Measurements from ENCODE around the gene PTPN5.
"Not testable (repeated sequence)": the region's sequence is repeated elsewhere in the genome, so short reads cannot be mapped to it uniquely, and the experiment has no call there.

PTPN5 gene

DNA sequence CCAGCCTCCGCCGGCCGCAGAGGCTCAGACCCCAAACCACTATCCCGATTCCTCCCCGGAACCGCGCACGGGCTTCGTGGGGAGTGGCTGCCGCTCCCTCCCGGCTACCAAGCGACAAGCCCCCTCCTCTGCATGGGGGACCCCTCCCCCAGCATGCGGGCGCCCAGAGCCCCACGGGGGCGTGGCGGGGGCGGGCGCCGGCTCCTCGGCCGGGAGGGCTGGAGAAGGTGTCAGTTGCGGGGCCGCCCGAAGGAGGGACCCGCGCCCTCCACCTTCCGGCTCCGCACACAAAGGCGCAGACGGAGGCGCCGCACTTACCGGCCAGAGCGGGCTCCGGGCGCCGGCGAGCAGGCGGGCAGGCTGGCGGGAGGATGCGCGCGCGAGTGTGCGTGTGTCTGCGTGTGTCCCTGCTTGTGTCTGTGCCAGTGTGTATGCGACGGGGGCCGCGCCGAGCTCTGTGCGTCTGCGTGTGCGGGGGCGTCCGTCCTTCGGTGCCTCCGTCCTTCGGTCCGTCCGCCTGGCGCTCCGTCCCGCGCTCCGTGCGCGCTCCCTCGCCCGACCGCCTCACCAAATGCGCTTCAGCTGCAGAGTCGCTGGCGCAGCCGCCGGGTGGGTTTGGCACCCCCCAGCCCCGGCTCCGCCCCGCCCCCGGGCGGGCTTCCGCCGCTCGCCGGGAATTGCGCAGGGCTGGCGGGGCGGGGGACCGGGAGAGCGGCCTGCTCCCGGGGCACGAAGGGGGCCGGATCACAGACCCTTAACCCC is at the start of gene PTPN5:
Gene PTPN5, minus strand, starts transcription at position 592 of the 762 bp plus-strand sequence. CDS start 19,840 bp downstream, outside the sequence.
- TF ChIP-seq CTCF (IDR thresholded peaks at IDR 0.05; ENCODE audit: insufficient read depth, low read depth, low read length, missing control alignments), result no peak
- DNase-seq (ENCODE audit: low read depth), result peak; percentile 17
- H3K4me3 ChIP-seq (ENCODE audit: low read length), result no peak within 1 kb of the TSS

DNA sequence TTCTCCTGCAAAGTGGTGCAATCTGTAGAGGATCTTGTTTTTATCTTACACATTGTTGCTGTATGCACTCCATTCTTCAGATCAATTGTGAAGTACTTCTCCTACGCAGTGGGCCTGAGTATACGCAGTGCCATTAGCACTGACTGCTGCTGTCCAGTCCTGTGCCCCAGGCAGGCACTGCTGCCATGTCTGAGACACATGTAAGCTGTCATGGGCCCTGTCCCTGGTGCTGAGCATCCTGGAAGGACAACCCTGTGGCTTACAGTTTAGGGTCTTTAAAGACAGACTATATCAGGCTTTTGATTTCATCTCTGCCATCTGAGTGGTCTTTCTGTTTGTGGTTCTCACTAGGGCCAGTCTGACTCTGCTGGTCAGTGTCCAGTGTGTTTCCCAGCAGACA is 44.8 kb upstream of the PTPN5 start:
- TF ChIP-seq CTCF (IDR thresholded peaks at IDR 0.05; ENCODE audit: insufficient read depth, low read depth, low read length, missing control alignments), result no peak
- DNase-seq (ENCODE audit: low read depth), result peak; percentile 44
- no peak overlapping the region for H3K4me3 ChIP-seq (ENCODE audit: low read length)

GRCh38 chr11:18834754-18835466 is 43.3 kb upstream of the PTPN5 start:
- TF ChIP-seq CTCF (IDR thresholded peaks at IDR 0.05; ENCODE audit: insufficient read depth, low read depth, low read length, missing control alignments), result no peak
- no peak for DNase-seq (ENCODE audit: low read depth)
- no peak overlapping the region for H3K4me3 ChIP-seq (ENCODE audit: low read length)

GRCh38 chr11:18820160-18820559 is 28.6 kb upstream of the PTPN5 start:
- DNase-seq (ENCODE audit: low read depth); H3K4me3 ChIP-seq (ENCODE audit: low read length): not testable (repeated sequence)

DNA sequence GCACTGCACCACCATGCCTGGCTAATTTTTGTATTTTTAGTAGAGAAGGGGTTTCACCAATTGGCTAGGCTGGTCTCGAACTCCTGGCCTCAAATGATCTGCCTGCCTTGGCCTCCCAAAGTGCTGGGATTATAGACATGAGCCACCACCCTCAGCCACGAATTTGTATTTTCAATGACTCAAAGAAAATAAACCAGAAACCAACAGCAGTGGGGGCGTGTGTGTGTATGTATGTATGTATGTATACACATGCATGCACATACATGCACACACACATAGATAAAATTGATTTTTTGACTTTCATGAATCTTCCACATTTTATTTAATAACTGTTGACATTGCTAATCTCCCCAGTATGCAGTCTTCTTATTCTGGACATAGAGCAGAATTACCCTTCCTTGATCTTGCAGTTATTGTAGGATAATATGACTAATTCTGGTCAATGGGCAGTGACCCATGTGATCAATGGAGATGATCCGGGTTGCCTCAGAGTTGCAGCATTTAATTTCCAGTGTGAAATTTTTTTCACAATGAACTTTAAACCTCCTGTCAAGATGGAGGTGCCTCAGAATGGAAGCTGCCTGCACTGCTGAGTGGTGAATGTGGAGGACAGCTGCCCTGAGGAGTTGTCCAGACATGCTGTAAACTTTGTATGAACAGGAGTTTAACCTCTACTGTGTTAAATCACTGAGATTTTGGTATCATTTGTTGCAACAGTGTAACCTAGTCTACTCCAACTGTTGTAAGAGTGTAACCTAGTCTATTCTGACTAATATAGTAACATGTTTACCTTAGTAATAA is 12.8 kb upstream of the PTPN5 start:
- no peak for TF ChIP-seq CTCF (IDR thresholded peaks at IDR 0.05; ENCODE audit: insufficient read depth, low read depth, low read length, missing control alignments)
- no peak overlapping the region for H3K4me3 ChIP-seq (ENCODE audit: low read length)
- peak; percentile 71 for DNase-seq (ENCODE audit: low read depth)

GRCh38 chr11:18802381-18803257 is 11.0 kb upstream of the PTPN5 start:
- peak; percentile 82 for DNase-seq (ENCODE audit: low read depth)
- H3K4me3 ChIP-seq (ENCODE audit: low read length), result no peak overlapping the region
- TF ChIP-seq CTCF (IDR thresholded peaks at IDR 0.05; ENCODE audit: insufficient read depth, low read depth, low read length, missing control alignments), result peak; percentile 60

All from epithelial cell of esophagus (primary cell).